Measurements from ENCODE around the gene GRIK2. TPM values are rescaled to one million over a fixed set of nuclear protein-coding genes. Genes with fewer than 3 reads are reported as not detected.

Gene GRIK2
- total and polyA plus RNA-seq, 2 experiments from 2014 or later: 0.21 to 0.45 TPM

GRCh38 chr6:101883505-101883904, 490.0 kb downstream of the GRIK2 start:
- DNase-seq (ENCODE audit: low read depth in 1 of 2, low spot score in 1 of 2): peak; percentile 8 to 25
- no peak overlapping the region for H3K4me3 ChIP-seq
- H3K27me3 ChIP-seq: no peaks in the 10 kb centered on the region
- peaks cover 4% of the 10 kb centered on the region for H3K4me1 ChIP-seq (ENCODE audit: low read depth)
- no peak for TF ChIP-seq CTCF (IDR thresholded peaks at IDR 0.05; ENCODE audit: low read depth, low read length)
- H3K9me3 ChIP-seq (ENCODE audit: low read depth): no peaks in the 10 kb centered on the region
- no peaks in the 10 kb centered on the region for H3K36me3 ChIP-seq
- no peak overlapping the region for H3K27ac ChIP-seq

GRCh38 chr6:101887532-101887931, 494.0 kb downstream of the GRIK2 start:
- Histone ChIP-seq H3K27ac (no peak overlapping the region), H3K36me3 (no peaks in the 10 kb centered on the region), H3K4me3 (no peak overlapping the region), H3K27me3 (no peaks in the 10 kb centered on the region), H3K4me1 (ENCODE audit: low read depth) (no peaks in the 10 kb centered on the region), H3K9me3 (ENCODE audit: low read depth) (no peaks in the 10 kb centered on the region)
- TF ChIP-seq CTCF (IDR thresholded peaks at IDR 0.05; ENCODE audit: low read depth, low read length): no peak
- no peak for DNase-seq (ENCODE audit: low read depth in 1 of 2, low spot score in 1 of 2)

- no peak overlapping the region for H3K27ac ChIP-seq
- DNase-seq (ENCODE audit: low read depth in 1 of 2, low spot score in 1 of 2): no peak
- H3K9me3 ChIP-seq (ENCODE audit: low read depth): no peaks in the 10 kb centered on the region
- H3K4me3 ChIP-seq: no peak overlapping the region
- H3K4me1 ChIP-seq (ENCODE audit: low read depth): no peaks in the 10 kb centered on the region
- no peaks in the 10 kb centered on the region for H3K27me3 ChIP-seq
- TF ChIP-seq CTCF (IDR thresholded peaks at IDR 0.05; ENCODE audit: low read depth, low read length): no peak
- no peaks in the 10 kb centered on the region for H3K36me3 ChIP-seq
These were observed 514.1 kb downstream of the GRIK2 start for GRCh38 chr6:101907356-101908217.

- no peak for TF ChIP-seq CTCF (IDR thresholded peaks at IDR 0.05; ENCODE audit: low read depth, low read length)
- H3K36me3 ChIP-seq: no peaks in the 10 kb centered on the region
- H3K4me1 ChIP-seq (ENCODE audit: low read depth): no peaks in the 10 kb centered on the region
- DNase-seq (ENCODE audit: low read depth in 1 of 2, low spot score in 1 of 2): no peak
- H3K27ac ChIP-seq: no peak overlapping the region
- H3K4me3 ChIP-seq: no peak overlapping the region
- no peaks in the 10 kb centered on the region for H3K27me3 ChIP-seq
- H3K9me3 ChIP-seq (ENCODE audit: low read depth): no peaks in the 10 kb centered on the region
These were observed 515.9 kb downstream of the GRIK2 start for GRCh38 chr6:101909366-101909765.

- no peak overlapping the region for H3K4me3 ChIP-seq
- no peaks in the 10 kb centered on the region for H3K4me1 ChIP-seq (ENCODE audit: low read depth)
- H3K9me3 ChIP-seq (ENCODE audit: low read depth): no peaks in the 10 kb centered on the region
- no peak for TF ChIP-seq CTCF (IDR thresholded peaks at IDR 0.05; ENCODE audit: low read depth, low read length)
- no peaks in the 10 kb centered on the region for H3K36me3 ChIP-seq
- no peak for DNase-seq (ENCODE audit: low read depth in 1 of 2, low spot score in 1 of 2)
- no peaks in the 10 kb centered on the region for H3K27me3 ChIP-seq
- no peak overlapping the region for H3K27ac ChIP-seq
These were observed 518.8 kb downstream of the GRIK2 start for GRCh38 chr6:101912311-101912710.

Measured in cardiac muscle cell (in vitro differentiated cells and primary cell).